NT2/D1 (cell line): ENCODE data around the gene IL17B.

ENCODE experiments used
- SUZ12 ChIP-seq: IDR thresholded peaks from 2 replicates; pipeline ENCODE4 v1.6.1; 2011; ENCODE audit not compliant: insufficient read length, insufficient read depth; ENCODE audit errors: extremely low read depth
- YY1 ChIP-seq: IDR thresholded peaks from 2 replicates; pipeline ENCODE4 v1.6.1; 2011; ENCODE audit not compliant: insufficient read length, insufficient read depth
- ZNF274 ChIP-seq: IDR thresholded peaks from 2 replicates; pipeline ENCODE4 v1.6.1; 2011; ENCODE audit warnings: mild to moderate bottlenecking, low read depth, low read length

DNA sequence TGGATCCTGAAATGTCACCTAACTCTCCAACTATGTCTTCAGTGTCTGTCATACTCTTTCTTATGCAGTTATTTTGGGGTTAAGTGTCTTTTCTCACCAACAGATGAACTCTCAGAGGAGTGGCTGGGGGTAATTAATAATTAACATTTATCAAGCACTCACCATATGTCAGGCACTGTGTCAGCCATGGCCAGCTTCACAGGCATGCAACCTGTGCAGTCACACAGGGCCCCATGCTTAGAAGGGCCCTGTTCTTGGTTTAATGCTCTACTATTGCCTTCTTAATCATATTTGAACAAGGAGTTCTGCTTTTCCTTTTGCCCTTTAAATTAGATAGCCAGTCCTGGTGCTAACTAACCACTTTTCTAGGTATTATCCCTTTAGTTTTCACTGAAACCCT, 37.2 kb downstream of the IL17B start:
- TF ChIP-seq ZNF274: no peak
- no peak for TF ChIP-seq YY1
- TF ChIP-seq SUZ12: no peak
